ENCODE results near the gene FBXL19. TPM values are rescaled to one million over a fixed set of nuclear protein-coding genes. Genes with fewer than 3 reads are reported as not detected.

FBXL19 gene
- total RNA-seq, 1 experiment from 2014 or later: 84.3 TPM

DNA sequence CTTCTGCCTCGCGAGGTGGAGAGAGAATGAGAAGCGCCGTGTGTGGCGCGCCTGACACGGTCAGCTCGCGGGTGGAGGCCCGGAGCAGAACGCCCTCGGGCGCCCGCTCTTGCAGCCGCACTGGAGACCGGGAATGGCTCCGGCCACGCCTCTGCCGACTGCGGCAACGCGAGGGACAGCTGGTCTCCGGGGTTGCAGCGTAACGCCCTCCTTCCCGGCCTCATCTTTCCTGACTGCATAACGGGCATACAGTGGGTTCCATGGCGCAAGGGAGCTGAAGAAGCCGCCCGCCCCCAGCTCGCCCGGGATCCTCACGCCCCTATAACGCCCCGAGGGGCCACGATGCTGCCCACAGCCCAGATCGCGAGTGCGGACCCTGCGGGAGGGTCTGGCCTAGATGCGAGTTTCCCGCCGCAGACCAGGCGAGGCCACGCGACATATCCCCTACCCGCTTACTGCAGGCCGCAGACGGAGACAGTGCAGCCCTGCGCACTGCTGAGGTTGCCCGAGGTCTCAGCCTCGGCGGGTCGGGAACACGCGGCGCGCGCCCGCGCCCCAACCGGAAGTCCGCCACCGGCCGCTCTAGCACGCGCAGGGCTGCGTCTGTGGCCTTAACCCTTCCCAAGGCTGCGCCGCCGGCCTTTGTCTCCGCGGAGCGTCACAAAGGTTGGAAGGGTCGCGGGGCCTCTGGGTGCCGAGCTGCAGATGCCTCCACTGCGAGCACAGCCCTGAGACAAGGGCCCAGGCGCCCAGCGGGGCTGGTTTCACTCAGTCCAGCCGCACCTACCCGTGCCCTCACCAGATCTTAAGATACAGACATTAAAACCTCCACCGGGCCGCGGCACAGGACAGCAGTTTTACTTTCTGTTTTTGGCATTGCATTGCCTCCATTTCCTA is 48.3 kb upstream of the FBXL19 start (continued):
- TF ChIP-seq, protein P1, sequence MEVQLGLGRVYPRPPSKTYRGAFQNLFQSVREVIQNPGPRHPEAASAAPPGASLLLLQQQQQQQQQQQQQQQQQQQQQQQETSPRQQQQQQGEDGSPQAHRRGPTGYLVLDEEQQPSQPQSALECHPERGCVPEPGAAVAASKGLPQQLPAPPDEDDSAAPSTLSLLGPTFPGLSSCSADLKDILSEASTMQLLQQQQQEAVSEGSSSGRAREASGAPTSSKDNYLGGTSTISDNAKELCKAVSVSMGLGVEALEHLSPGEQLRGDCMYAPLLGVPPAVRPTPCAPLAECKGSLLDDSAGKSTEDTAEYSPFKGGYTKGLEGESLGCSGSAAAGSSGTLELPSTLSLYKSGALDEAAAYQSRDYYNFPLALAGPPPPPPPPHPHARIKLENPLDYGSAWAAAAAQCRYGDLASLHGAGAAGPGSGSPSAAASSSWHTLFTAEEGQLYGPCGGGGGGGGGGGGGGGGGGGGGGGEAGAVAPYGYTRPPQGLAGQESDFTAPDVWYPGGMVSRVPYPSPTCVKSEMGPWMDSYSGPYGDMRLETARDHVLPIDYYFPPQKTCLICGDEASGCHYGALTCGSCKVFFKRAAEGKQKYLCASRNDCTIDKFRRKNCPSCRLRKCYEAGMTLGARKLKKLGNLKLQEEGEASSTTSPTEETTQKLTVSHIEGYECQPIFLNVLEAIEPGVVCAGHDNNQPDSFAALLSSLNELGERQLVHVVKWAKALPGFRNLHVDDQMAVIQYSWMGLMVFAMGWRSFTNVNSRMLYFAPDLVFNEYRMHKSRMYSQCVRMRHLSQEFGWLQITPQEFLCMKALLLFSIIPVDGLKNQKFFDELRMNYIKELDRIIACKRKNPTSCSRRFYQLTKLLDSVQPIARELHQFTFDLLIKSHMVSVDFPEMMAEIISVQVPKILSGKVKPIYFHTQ (CRISPR knock-in tag; IDR thresholded peaks at IDR 0.05): no peak
- TF ChIP-seq ZNF232 (CRISPR knock-in tag; IDR thresholded peaks at IDR 0.05): peak; percentile 90
- TF ChIP-seq, protein P2, sequence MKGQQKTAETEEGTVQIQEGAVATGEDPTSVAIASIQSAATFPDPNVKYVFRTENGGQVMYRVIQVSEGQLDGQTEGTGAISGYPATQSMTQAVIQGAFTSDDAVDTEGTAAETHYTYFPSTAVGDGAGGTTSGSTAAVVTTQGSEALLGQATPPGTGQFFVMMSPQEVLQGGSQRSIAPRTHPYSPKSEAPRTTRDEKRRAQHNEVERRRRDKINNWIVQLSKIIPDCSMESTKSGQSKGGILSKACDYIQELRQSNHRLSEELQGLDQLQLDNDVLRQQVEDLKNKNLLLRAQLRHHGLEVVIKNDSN (CRISPR knock-in tag; IDR thresholded peaks at IDR 0.05): peak; percentile 62; the same call in 1 of the 2 replicates
- TF ChIP-seq JAZF1 (CRISPR knock-in tag; IDR thresholded peaks at IDR 0.05): no peak
- peak; percentile 92; the same call in 1 of the 2 replicates for TF ChIP-seq ZBTB21 (CRISPR knock-in tag; IDR thresholded peaks at IDR 0.05; ENCODE audit: borderline replicate concordance)
- peak; percentile 28; the same call in 1 of the 2 replicates for TF ChIP-seq CREM (CRISPR knock-in tag; IDR thresholded peaks at IDR 0.05)
- peak; percentile 92 for TF ChIP-seq MYBL2 (CRISPR knock-in tag; IDR thresholded peaks at IDR 0.05)
- no peak; the same call in 1 of the 2 replicates for TF ChIP-seq CREB1 (CRISPR knock-in tag; IDR thresholded peaks at IDR 0.05)
- TF ChIP-seq TEAD4 (CRISPR knock-in tag; IDR thresholded peaks at IDR 0.05): 0 out of 2 replicates have a peak, but pooled peaks have one; percentile 8

DNA sequence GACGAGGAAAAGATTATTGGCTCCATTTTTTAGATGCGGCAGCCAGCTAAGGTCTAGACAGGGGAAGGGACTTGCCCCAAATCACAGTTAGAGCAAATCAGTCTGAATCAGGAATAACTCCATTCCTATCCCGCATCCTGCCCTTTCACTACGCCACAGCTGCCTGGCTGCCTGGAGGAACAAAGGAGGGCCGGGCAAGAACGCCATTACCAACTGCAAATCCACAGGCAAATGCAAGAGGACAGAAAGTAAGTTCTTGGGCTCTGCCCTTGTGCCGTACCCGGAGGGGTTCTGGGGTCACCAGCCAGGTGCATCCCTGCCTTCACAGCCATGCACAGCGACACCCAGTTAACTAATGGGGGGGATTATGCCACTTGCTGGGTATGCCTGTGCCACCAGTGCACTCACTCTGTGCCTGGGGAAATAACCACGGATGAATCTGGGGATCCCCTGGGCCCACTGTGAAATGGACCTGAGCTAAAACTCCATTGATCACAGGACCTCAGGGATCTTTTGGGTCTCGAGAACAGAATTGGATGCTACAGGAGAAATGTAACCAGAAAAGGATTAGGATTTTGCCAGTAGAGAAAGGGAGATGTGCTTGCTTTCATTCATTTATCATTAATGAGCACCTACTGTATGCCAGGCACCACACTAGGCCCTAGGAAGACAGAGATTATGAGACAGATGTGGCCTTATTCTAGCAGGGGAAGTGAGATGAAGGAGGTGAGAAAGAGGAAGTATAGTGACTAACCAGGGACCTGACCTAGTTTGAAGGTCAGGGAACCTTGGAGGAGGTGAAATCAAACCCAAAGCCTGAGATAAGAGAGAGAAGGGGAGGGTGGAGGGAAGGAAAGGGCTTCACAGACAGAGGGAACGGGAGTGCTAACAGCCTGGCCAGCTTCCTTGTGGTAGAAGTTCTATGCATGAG is 47.2 kb upstream of the FBXL19 start:
- POLR2A ChIA-PET: interaction anchor here (0.6 to 1.8 kb wide), 3 partner anchors 19 to 162 kb away, joined by 4 to 6 read pairs (median 5); no protein-coding TSS in a partner anchor
- no peak for TF ChIP-seq NFYB (CRISPR knock-in tag; conservative IDR thresholded peaks at IDR 0.05; ENCODE audit: low read depth)
- no peak for TF ChIP-seq SP1 (CRISPR knock-in tag; conservative IDR thresholded peaks at IDR 0.05)
- TF ChIP-seq, protein P3, sequence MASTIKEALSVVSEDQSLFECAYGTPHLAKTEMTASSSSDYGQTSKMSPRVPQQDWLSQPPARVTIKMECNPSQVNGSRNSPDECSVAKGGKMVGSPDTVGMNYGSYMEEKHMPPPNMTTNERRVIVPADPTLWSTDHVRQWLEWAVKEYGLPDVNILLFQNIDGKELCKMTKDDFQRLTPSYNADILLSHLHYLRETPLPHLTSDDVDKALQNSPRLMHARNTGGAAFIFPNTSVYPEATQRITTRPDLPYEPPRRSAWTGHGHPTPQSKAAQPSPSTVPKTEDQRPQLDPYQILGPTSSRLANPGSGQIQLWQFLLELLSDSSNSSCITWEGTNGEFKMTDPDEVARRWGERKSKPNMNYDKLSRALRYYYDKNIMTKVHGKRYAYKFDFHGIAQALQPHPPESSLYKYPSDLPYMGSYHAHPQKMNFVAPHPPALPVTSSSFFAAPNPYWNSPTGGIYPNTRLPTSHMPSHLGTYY (CRISPR knock-in tag; IDR thresholded peaks at IDR 0.05): no peak
- TF ChIP-seq, protein P4, sequence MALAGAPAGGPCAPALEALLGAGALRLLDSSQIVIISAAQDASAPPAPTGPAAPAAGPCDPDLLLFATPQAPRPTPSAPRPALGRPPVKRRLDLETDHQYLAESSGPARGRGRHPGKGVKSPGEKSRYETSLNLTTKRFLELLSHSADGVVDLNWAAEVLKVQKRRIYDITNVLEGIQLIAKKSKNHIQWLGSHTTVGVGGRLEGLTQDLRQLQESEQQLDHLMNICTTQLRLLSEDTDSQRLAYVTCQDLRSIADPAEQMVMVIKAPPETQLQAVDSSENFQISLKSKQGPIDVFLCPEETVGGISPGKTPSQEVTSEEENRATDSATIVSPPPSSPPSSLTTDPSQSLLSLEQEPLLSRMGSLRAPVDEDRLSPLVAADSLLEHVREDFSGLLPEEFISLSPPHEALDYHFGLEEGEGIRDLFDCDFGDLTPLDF (CRISPR knock-in tag; IDR thresholded peaks at IDR 0.05): no peak
- TF ChIP-seq GTF2I (CRISPR knock-in tag; conservative IDR thresholded peaks at IDR 0.05): no peak
- TF ChIP-seq HMGA2 (CRISPR knock-in tag; IDR thresholded peaks at IDR 0.05): no peak
- TF ChIP-seq, protein P5, sequence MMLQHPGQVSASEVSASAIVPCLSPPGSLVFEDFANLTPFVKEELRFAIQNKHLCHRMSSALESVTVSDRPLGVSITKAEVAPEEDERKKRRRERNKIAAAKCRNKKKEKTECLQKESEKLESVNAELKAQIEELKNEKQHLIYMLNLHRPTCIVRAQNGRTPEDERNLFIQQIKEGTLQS (CRISPR knock-in tag; conservative IDR thresholded peaks at IDR 0.05): no peak
- TF ChIP-seq SMAD4 (CRISPR knock-in tag; IDR thresholded peaks at IDR 0.05): no peak
- TF ChIP-seq, protein P6, sequence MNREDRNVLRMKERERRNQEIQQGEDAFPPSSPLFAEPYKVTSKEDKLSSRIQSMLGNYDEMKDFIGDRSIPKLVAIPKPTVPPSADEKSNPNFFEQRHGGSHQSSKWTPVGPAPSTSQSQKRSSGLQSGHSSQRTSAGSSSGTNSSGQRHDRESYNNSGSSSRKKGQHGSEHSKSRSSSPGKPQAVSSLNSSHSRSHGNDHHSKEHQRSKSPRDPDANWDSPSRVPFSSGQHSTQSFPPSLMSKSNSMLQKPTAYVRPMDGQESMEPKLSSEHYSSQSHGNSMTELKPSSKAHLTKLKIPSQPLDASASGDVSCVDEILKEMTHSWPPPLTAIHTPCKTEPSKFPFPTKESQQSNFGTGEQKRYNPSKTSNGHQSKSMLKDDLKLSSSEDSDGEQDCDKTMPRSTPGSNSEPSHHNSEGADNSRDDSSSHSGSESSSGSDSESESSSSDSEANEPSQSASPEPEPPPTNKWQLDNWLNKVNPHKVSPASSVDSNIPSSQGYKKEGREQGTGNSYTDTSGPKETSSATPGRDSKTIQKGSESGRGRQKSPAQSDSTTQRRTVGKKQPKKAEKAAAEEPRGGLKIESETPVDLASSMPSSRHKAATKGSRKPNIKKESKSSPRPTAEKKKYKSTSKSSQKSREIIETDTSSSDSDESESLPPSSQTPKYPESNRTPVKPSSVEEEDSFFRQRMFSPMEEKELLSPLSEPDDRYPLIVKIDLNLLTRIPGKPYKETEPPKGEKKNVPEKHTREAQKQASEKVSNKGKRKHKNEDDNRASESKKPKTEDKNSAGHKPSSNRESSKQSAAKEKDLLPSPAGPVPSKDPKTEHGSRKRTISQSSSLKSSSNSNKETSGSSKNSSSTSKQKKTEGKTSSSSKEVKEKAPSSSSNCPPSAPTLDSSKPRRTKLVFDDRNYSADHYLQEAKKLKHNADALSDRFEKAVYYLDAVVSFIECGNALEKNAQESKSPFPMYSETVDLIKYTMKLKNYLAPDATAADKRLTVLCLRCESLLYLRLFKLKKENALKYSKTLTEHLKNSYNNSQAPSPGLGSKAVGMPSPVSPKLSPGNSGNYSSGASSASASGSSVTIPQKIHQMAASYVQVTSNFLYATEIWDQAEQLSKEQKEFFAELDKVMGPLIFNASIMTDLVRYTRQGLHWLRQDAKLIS (CRISPR knock-in tag; IDR thresholded peaks at IDR 0.05; ENCODE audit: borderline replicate concordance): no peak
- no peak for TF ChIP-seq EMX1 (CRISPR knock-in tag; IDR thresholded peaks at IDR 0.05)
- TF ChIP-seq ZNF423 (CRISPR knock-in tag; IDR thresholded peaks at IDR 0.05): no peak

More for the DNA sequence above, 47.2 kb upstream of the FBXL19 start:
- peaks cover 34% of the 10 kb centered on the region for H3K27me3 Mint-ChIP-seq (ENCODE audit: low read depth)
- no peaks in the 10 kb centered on the region for H3K9me3 Mint-ChIP-seq
- peak overlapping the region; percentile 96 for H3K4me3 Mint-ChIP-seq
- ATAC-seq (no peak), DNase-seq (ENCODE audit: low spot score) (no peak)
- 0 out of 2 replicates have a peak, but pooled peaks cover 2% of the 10 kb centered on the region for H3K36me3 Mint-ChIP-seq
- peak overlapping the region; percentile 97 for H3K27ac Mint-ChIP-seq
- peaks cover 12% of the 10 kb centered on the region for H3K4me1 Mint-ChIP-seq
- CTCF ChIA-PET: interaction anchor here (1.4 to 3.8 kb wide), 4 partner anchors 21 to 62 kb away, joined by 3 to 43 read pairs (median 12); no protein-coding TSS in a partner anchor

All from WTC11 (cell line).